ENCODE results near the gene MARVELD1. TPM values are rescaled to one million over a fixed set of nuclear protein-coding genes. Genes with fewer than 3 reads are reported as not detected.

MARVELD1 gene
- polyA plus RNA-seq, 2 of the 4 experiments (the other 2 are of a cell fraction), result 29.1 to 31.7 TPM

DNA sequence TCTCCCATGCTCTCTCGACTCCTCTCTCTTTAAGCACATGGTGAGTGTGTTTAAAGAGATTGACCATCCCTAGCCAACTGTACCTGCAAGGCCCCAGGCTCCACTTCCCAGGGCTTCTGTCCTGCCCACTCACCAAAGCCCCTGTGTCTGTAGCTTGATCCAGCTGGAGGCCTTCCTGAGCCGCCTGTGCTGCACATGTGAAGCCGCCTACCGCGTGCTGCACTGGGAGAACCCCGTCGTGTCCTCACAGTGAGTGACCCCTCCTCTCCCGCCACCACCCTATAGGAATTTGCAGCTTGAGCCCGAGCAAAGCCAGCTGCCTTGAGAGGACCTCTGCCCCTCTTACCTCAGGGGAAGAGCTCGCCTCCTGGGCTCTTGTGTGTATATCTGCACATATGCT lies 34.6 kb downstream of the MARVELD1 start:
- H3K27ac ChIP-seq, result no peak overlapping the region
- no peak overlapping the region for H3K4me2 ChIP-seq
- no peak overlapping the region for H3K4me3 ChIP-seq
- ChIA-PET POLR2A (no interaction called here), CTCF (interaction anchor here (0.9 to 5.1 kb wide), 10 partner anchors 11 to 121 kb away, joined by 3 to 46 read pairs (median 7); partner anchors contain the start of gene SFRP5)
- H3K4me1 ChIP-seq, result no peaks in the 10 kb centered on the region
- no peak for TF ChIP-seq RFX5 (IDR thresholded peaks at IDR 0.05)
- TF ChIP-seq, protein P1, sequence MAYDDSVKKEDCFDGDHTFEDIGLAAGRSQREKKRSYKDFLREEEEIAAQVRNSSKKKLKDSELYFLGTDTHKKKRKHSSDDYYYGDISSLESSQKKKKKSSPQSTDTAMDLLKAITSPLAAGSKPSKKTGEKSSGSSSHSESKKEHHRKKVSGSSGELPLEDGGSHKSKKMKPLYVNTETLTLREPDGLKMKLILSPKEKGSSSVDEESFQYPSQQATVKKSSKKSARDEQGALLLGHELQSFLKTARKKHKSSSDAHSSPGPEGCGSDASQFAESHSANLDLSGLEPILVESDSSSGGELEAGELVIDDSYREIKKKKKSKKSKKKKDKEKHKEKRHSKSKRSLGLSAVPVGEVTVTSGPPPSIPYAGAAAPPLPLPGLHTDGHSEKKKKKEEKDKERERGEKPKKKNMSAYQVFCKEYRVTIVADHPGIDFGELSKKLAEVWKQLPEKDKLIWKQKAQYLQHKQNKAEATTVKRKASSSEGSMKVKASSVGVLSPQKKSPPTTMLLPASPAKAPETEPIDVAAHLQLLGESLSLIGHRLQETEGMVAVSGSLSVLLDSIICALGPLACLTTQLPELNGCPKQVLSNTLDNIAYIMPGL (CRISPR knock-in tag; IDR thresholded peaks at IDR 0.05; ENCODE audit: borderline replicate concordance), result no peak
- no peak for TF ChIP-seq JUNB (IDR thresholded peaks at IDR 0.05)
- TF ChIP-seq CBX2 (IDR thresholded peaks at IDR 0.05; ENCODE audit: borderline replicate concordance, low read depth), result no peak
- TF ChIP-seq NFE2L2 (conservative IDR thresholded peaks at IDR 0.05; ENCODE audit: low read length), result no peak
- no peak for TF ChIP-seq NR3C1 (IDR thresholded peaks at IDR 0.05)
- TF ChIP-seq FOXS1 (CRISPR knock-in tag; IDR thresholded peaks at IDR 0.05), result no peak
- 97% methylated on average over 10 of the region's 10 CpGs for WGBS (ENCODE audit: missing lambda C conversion rate)
- FAIRE-seq (no peak), DNase-seq (ENCODE audit: low read depth in 1 of 2, low spot score in 1 of 2) (no peak), ATAC-seq (no peak; a peak in 1 of 6 replicates)
- H3K9me3 ChIP-seq, result no peaks in the 10 kb centered on the region

DNA sequence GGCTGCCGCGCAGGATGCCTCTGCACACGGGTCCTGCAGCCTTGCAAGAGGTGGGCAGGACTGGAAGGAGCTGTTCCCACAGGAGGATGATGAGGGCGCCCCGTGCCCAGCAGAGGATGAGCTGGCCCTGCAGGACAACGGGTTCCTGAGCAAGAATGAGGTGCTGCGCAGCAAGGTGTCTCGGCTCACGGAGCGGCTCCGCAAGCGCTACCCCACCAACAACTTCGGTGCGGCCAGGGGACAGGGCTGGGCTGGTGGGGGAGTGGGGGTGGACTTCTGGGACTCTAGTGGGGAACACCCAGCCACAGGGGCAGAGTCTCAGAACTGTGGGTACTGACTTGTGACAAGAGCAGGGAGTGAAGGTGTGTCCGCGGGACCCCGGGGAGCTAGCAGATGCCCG lies 39.4 kb downstream of the MARVELD1 start:
- no peaks in the 10 kb centered on the region for H3K9me3 ChIP-seq
- no peak overlapping the region for H3K4me3 ChIP-seq
- DNase-seq (ENCODE audit: low read depth in 1 of 2, low spot score in 1 of 2), result no peak
- H3K27ac ChIP-seq, result no peak overlapping the region
- H3K4me2 ChIP-seq, result no peak overlapping the region
- 95% methylated on average over 15 of the region's 18 CpGs for WGBS (ENCODE audit: missing lambda C conversion rate)
- TF ChIP-seq FOXS1 (CRISPR knock-in tag; IDR thresholded peaks at IDR 0.05), result no peak
- TF ChIP-seq HOXB5 (CRISPR knock-in tag; IDR thresholded peaks at IDR 0.05), result no peak
- TF ChIP-seq JUN (IDR thresholded peaks at IDR 0.05), result no peak
- TF ChIP-seq RFX5 (IDR thresholded peaks at IDR 0.05), result no peak
- TF ChIP-seq EHMT2 (IDR thresholded peaks at IDR 0.05; ENCODE audit: low read depth), result no peak
- no peak for TF ChIP-seq EP300 (IDR thresholded peaks at IDR 0.05)
- ChIA-PET CTCF (interaction anchor here (1.2 to 4.6 kb wide), 5 partner anchors 12 to 289 kb away, joined by 4 to 19 read pairs (median 11); no protein-coding TSS in a partner anchor), POLR2A (no interaction called here)
- no peak for ATAC-seq
- FAIRE-seq, result no peak
- no peaks in the 10 kb centered on the region for H3K4me1 ChIP-seq

DNA sequence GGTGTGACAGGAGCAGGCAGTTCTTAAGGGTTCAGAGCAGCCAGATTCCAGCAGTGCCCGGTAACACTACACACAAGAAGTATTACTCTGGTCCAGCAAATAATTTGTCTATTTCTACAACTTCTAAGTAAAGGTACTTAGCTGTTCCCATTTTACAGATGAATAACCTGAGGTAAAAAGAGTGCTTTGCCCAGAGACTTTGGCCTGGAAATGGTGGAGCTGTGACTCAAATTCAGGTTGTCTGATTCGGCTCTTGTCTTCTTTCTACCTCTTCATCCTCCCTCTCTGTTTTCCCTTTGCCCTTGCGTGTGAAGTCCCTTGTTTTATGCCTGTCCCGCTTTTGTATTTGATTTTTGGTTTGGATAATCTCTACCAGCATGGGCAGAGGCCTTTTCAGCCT lies 41.2 kb downstream of the MARVELD1 start:
- Histone ChIP-seq H3K4me1 (no peaks in the 10 kb centered on the region), H3K4me3 (no peak overlapping the region), H3K4me2 (no peak overlapping the region), H3K9me3 (no peaks in the 10 kb centered on the region), H3K27ac (no peak overlapping the region)
- FAIRE-seq (no peak), DNase-seq (ENCODE audit: low read depth in 1 of 2, low spot score in 1 of 2) (no peak), ATAC-seq (no peak)
- TF ChIP-seq, protein P2, sequence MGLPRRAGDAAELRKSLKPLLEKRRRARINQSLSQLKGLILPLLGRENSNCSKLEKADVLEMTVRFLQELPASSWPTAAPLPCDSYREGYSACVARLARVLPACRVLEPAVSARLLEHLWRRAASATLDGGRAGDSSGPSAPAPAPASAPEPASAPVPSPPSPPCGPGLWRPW (IDR thresholded peaks at IDR 0.05), result no peak
- TF ChIP-seq EP300 (IDR thresholded peaks at IDR 0.05) (no peak), HOXB5 (CRISPR knock-in tag; IDR thresholded peaks at IDR 0.05) (no peak), CHD4 (IDR thresholded peaks at IDR 0.05; ENCODE audit: borderline replicate concordance) (no peak), NR3C1 (IDR thresholded peaks at IDR 0.05) (no peak), PHF8 (IDR thresholded peaks at IDR 0.05; ENCODE audit: borderline replicate concordance, low read depth) (no peak), RCOR1 (IDR thresholded peaks at IDR 0.05; ENCODE audit: low read depth, low read length) (no peak), FOSL2 (IDR thresholded peaks at IDR 0.05) (no peak), FOSL2 (CRISPR knock-in tag; IDR thresholded peaks at IDR 0.05) (no peak), CBX8 (IDR thresholded peaks at IDR 0.05) (no peak), MAFK (IDR thresholded peaks at IDR 0.05; ENCODE audit: partially characterized antibody) (no peak), TP53 (CRISPR knock-in tag; IDR thresholded peaks at IDR 0.05) (no peak), BHLHE40 (IDR thresholded peaks at IDR 0.05; ENCODE audit: low read depth, low read length) (no peak), HDAC2 (IDR thresholded peaks at IDR 0.05) (no peak)
- TF ChIP-seq, protein P3, sequence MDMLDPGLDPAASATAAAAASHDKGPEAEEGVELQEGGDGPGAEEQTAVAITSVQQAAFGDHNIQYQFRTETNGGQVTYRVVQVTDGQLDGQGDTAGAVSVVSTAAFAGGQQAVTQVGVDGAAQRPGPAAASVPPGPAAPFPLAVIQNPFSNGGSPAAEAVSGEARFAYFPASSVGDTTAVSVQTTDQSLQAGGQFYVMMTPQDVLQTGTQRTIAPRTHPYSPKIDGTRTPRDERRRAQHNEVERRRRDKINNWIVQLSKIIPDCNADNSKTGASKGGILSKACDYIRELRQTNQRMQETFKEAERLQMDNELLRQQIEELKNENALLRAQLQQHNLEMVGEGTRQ (IDR thresholded peaks at IDR 0.05), result no peak
- TF ChIP-seq, protein P1 (CRISPR knock-in tag; IDR thresholded peaks at IDR 0.05; ENCODE audit: borderline replicate concordance), result no peak
- CTCF ChIA-PET, result interaction anchor here (1.0 to 3.9 kb wide), 4 partner anchors 10 to 291 kb away, joined by 3 to 18 read pairs (median 10); no protein-coding TSS in a partner anchor
- POLR2A ChIA-PET, result interaction anchor here (1.4 kb wide), 1 partner anchor 18 kb away, joined by 4 read pairs; the partner anchor contains the start of gene ZFYVE27
- 90% methylated on average over 4 of the region's 4 CpGs for WGBS (ENCODE audit: missing lambda C conversion rate)
